IPS-NIHi7 (cell line): ENCODE data around the gene HS2ST1.
"Not testable (repeated sequence)": the region's sequence is repeated elsewhere in the genome, so short reads cannot be mapped to it uniquely, and the experiment has no call there.

Source experiments
- DNase-seq: peaks from one replicate; pipeline ENCODE4 v3.0.0; 2012; ENCODE audit warnings: mixed read lengths; ENCODE audit errors: extremely low spot score

HS2ST1 gene

DNA sequence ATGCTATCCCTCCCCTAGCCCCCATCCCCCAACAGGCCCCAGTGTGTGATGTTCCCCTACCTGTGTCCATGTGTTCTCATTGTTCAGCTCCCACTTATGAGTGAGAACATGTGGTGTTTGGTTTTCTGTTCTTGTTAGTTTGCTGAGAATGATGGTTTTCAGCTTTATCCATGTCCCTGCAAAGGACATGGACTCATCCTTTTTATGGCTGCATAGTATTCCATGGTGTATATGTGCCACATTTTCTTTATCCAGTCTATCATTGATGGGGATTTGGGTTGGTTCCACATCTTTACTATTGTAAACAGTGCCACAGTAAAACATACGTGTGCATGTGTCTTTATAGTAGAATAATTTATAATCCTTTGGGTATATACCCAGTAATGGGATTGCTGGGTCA lies 152.3 kb downstream of the HS2ST1 start:
- not testable (repeated sequence) for DNase-seq

DNA sequence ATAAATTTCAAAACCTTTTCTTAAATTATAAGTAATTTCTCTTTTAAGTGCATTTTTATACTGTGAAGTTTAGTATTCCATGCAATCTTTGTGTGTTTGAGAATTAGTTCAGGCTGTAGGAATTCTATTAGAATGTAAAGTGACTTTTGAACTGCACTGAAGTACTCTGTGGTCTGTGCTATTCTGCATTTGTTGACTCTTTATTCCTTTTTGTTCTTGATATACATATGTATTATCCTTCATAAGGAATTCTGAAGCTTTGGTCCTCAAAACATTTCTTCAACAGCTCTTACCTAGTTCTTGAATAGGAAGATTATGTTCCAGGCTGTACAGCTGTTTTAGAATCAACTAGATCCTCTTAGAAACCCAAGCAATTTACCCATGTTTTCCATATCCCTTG lies 158.0 kb downstream of the HS2ST1 start:
- no peak for DNase-seq

DNA sequence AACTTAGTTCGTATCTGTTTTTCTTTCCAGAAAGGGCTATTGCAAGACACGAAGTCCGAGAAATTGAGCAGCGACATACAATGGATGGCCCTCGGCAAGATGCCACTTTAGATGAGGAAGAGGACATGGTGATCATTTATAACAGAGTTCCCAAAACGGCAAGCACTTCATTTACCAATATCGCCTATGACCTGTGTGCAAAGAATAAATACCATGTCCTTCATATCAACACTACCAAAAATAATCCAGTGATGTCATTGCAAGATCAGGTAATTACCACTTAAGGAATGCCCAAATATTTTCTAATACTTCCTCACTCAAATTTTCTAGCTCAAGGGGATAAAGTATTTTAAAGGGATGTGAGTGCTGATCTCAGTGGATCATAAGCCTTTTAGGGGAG lies 158.5 kb downstream of the HS2ST1 start:
- DNase-seq = no peak

DNA sequence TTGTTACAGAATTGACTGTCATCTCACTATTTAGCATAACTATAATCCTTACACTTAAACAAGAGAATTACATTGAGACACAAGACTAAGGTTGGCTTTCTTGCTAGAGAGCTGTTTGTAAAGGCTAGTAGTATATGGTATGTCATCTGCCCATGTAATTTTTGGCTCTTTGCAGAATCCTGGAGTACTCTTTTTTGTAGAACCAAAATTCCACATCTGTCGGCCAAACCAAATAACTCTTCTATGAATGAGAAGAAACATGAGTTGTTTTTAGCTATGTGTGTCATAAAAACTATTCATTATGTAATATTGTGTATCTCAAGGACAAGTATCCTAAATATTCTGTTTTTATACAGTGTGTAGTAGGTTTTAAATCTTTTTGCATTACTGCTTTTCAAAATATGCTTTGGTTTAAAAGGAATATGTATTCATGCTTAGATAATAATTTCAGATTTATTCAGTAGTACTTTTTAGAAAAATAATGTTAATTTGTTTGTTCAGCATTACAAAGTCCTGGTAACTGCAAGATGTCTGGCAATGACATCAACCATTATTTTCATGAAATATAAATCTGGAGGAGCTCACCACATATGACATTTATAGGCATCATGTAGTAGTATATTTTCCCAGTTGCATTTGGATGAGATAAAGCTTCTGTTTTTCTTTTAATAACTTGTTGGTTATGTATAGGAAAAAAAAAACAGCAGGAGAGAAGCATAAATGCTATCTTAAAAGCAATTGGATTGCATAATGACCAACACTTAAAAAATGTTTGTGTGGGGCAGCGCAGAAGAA lies 159.8 kb downstream of the HS2ST1 start:
- DNase-seq = no peak

DNA sequence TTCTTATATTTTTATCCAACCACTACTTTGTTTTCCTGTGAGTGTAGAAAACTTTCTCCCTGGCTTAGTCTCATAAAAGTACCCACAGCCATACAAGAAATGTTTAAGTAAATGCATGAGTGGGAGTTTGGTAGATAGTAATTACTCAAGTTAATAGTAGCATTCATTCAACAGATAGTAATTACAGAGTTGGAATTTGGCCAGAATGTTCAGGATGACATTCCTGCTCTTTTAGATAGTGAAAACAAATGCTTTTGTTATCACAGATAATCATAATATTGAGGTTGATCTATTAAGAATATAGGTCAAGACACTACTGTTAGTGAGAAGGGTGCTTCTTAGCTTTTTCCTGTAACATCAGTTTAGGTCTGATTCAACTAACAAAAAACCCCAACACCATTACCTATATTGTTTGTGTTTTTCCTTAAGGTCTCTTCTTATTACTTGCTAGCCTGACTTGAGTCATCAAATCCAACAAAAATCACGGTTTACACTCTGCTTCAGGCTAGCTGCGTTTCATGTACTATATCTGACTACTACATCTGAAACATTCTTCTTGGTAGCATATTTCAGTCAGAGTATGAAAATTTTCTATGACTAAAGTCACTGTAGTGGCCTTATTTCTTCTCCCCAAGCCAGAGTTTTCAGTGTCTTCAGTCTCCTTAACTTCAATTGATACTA lies 163.7 kb downstream of the HS2ST1 start:
- DNase-seq = no peak

DNA sequence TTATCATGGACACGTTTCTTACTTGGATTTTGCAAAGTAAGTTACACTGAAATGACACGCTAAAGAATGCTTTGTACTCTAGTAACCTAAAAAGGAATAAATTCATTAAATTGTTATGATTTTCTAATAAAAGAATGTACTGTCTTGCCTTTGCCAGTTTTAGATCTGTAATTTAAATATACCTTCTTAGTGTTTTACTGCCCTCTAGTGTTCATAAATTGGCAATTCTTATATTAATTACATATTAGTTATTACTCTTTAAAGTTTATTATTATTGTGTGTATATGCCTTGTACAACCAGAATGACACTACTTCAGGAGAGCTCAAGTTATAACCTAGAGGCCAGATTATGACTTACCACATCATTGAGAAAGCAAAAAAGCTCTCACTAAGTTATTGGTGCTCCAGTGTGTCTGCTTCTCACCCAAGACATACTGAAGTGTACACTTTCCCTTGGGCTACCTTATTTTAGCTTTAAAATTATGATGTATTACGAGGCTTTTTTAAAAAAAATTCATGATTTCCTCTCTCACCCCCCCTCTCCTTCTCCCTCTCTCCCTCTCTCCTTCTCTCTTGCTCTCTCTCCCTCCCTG lies 169.9 kb downstream of the HS2ST1 start:
- no peak for DNase-seq

DNA sequence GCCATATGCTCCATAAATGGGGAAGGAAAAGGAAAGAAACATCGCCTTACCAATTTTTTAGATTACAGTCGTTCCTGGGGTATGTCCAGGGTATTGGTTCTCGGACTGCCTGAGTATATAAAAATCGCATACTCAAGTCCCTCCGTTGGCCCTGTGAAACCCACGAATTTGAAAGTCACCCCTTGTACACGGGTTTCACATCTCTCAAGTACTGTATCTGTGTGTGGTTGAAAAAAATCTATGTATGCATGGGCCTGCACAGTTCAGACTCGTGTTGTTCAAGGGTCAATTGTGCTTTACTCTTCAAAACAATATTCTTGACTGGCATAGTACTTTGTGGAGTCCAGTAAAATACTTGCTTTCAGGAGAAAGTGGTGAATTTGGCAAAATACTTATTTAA lies 171.7 kb downstream of the HS2ST1 start:
- no peak for DNase-seq

DNA sequence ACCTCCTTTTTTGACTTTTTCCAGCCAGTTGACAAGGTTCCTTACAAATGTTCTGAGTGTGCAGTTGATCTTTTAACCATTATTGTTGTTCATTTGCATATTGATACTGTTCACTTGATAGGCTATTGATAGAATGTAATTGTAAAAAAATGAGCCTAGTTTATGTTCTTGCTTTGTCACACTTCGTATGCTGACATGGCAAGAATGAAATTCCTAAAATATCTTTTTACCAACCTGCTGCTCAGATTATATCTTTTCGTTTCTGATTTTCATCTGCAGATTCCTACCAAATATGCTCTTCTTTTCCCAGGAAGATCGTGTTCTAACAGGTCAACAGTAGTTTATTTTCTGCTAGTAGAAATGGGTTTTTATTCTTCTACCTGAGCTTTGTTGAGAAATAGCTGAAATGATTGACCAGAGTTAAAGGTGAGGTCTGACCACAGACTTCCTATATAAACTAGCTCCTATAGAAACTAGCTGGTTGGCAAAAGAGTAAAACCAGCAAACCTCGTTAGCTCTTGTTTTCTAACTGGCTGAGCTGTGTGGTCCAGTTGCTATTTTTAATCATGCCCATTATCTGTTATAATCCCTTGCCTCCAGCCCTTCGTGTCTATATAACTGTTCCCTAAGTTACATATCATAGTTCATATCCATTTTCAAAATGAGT lies 174.8 kb downstream of the HS2ST1 start:
- DNase-seq = no peak

DNA sequence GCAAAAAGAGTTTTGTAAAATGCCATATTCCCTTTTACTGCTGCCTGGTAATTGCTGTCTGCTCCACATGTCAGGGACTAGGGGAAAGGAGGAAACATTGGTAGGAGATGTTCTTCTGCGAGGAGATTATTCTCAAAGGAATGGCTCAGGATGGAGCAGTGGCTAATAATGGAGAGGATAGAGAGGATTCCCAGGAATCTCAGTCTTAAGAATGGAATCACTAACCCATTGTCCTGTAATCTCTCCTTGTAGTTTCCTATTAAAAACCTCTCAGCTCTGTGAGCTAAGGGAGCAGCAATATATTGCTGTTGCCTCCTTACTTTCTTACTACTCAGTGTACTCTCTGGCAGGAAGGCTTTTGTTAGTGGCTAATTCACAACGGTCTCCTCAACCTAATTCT lies 175.4 kb downstream of the HS2ST1 start:
- no peak for DNase-seq

DNA sequence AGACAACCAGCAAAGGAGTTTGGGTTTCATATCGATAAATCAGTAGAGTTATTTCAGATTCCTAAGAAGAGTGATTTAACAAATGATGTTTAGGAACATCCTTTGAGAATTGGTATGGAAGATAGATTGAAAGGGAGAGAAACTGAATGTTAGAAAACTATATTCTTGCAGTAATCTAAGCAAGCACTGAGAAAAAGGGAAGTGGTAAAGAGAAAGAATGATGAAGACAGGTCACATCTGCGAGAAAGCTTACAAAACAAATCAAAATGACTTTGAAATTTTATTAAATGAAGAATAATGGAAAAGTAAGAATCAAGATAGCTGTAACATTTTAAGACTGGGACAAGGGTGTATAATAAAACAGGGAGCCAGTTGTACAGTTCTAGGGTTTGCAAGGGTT lies 177.0 kb downstream of the HS2ST1 start:
- DNase-seq = no peak

DNA sequence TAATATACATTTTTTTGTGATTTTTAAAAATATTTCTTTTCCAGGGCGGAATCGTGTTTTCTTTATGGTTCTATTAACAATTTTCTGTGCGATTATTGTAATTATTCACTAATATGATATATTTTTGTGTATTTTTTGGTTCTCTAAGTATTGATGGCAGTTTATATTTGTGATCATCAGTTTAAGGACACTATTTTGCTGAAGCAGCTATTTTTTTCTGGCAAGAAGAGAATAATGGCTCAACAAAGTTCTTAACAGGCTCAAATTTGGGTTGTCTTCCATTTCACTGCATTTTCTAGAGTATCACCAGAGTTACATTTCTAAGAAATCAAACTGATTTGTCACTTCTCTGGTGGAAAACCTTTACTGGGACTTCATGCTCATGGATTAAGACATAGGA lies 178.4 kb downstream of the HS2ST1 start:
- no peak for DNase-seq

DNA sequence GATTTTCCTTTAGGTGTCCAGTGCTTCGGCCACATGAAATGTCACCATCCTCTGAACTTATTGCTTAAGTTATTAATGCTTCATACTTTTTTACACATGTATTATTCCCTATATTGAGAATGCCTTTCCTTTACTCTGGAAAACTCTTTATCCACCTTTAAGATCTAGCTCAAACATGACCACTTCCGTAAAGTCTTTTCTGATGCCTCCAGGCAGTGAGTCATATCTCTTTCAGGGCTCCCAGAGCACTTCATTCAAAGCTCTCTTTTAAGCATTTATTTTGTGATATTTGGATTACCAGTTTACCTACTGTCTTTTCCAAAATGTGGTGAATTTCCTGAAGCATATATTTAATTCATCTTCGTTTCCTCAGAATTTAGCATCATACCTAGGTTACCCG lies 178.9 kb downstream of the HS2ST1 start:
- DNase-seq = no peak

DNA sequence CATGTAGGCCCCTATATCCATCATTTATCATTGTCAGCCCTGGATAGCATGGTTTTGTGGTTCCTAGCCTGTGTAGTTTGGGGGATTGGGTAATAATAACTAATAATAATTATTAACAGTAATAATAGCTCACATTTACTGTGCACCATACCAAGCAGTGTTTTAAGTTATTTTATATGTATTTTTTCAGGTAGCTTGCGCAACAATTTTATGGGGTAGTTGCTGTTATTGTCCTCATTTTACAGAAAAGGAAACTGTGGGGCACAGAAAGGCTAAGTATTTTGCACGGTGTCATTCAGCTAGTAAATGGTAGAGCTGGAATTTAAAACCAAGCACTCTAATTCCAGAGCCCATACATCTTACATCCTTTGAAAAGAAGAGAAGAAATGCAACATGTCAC lies 179.8 kb downstream of the HS2ST1 start:
- no peak for DNase-seq

DNA sequence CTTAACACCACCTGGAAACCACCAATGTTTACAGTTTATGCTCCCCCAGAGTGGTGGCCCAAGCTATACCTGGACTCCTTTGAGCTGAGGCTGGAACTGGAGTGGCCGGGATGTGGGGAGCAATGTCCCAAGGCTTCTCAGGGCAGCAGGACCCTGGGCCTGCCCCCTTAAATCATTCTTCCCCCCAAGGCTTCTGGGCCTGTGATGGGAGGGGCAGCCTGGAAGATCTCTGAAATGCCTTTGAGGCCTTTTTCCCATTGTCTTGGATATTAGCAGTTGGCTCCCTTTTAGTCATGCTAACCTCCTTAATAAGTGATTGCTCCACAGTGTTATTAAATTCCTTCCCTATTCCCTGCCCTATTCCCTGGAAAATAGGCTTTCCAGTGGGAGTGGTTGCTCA lies 185.8 kb downstream of the HS2ST1 start:
- no peak for DNase-seq

DNA sequence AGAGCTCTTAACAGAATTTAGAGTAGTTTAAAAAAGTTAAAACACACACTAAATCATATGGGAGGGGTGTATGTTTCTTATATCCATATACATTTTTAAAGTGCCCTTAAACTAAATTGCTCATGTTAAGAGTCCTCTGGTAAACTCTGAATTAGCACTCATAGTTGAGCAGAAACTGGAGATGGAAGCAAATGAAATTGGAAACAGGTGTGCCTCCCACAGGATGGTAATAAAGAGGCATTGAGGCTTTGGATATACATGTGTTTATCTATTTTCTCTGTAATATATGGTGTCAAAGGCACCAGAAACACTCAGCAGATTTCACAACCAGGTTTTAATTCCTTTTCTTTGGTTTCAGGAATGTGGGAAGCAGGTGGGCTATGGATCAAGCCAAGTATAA lies 188.6 kb downstream of the HS2ST1 start:
- no peak for DNase-seq

DNA sequence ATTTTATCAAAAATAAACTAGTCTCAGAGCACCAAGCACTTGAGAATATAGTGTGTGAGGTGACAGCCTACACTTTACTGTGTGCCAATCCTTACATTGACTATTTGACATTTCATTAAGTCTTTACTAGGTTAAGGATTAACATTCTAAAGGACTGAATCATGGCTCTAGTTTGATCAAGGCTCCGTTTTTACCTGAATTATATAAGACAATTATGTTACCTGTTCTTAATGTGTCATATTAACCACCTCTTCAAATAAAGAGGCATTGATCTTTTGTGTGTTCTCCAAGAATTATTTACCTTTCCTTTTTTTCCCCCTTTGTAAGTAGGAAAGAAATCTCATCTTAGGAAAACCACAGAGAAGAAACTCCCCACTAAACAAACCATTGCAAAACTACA lies 189.7 kb downstream of the HS2ST1 start:
- no peak for DNase-seq

DNA sequence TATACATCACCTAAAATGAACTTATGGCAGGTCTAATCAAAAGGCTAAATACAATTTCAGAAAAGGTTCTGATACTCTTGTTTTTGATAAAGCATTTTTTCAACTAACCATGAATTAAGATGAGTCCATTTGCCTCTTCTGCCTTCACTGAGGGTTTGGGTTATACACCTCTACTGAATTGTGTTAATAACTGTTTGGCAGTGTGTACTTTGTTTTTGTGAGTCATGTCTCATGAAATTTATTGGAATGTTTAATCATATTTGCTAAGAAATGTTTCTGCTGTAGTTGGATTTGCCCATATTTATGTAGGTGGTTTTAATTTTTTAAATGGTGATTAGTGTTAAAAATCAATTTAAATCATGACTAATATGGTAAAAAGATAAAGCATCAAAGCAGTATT lies 190.5 kb downstream of the HS2ST1 start:
- DNase-seq = no peak

DNA sequence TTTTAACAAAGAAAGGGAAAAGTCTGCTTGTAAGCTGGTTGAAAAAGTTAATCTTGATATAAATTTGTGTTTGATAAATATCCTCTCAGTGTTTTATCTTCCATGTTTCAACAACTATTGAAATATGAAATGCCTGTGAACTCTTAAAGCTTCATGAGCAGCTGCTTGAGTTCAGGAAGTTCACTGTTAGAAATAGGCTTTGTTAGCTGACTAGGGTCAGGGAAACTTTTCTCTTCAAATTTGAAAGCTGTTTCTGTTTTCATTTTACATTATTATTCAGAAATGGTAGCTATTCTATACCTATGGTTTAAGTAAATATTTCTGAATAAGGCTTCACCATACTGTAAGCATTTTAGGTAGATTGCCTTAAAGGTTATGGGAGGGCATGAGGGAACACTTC lies 191.7 kb downstream of the HS2ST1 start:
- no peak for DNase-seq

DNA sequence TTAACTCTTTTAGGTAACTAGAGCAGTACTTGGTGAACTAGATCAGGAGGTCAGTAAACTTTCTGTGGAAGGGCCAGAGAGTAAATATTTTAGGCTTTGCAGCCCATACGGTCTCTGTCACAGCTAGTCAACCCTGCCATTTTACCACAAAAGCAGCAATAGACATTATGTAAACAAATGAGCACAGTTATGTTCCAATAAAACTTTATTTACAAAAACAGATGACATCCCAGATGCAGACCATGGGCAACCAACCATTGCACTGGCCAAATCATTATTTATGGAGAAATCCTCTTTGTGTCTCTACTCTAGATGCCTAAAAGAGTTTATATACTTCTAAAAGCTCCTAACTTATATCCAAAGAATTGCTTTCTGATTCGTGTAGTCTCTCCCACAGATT lies 192.4 kb downstream of the HS2ST1 start:
- DNase-seq = no peak

DNA sequence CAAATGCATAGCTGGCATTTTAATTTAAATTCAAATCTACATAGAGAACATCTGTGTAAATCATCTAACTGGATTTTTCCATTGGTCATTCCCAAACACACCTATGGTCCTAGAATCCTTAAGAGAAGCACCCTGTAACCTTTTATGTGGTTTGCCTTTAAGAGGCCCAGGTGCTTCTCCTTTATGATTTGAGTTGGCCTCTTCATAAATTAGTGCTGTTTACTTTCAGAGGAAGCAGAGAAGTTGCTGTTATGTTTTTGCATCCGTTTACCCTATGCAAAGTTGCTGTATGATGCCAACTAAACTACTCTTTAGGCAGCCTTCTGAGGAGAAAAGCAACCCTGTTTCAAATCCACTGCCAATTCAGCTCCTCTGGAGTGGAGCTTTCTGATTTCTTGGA lies 193.8 kb downstream of the HS2ST1 start:
- no peak for DNase-seq

DNA sequence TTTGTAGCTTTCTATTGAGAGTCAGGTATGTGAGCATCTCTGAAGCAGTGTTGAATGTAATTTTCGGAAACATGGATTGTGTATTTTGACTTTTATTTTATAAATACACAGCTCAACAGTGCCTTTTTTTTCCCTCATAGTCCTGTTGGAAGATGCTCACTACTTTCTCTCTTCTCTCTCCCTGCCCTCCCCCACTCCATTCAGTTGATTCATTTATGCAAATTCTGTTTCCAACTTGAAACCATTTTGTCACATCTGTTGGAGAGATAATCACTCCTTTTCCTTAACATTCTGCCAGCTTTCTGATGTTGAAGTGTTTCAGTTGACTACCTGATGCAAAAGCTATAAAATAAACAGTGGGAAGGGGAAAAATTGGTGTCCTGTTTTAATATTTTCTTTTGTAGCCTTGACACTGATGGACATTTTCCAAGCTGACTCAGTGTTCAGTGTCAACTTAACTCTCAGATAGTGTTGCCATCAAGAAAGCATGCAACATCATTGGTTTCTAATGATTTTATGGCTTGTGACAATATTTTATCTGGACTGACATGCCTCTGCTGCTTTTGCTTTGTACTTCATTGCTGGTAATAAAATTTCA lies 194.5 kb downstream of the HS2ST1 start:
- no peak for DNase-seq

DNA sequence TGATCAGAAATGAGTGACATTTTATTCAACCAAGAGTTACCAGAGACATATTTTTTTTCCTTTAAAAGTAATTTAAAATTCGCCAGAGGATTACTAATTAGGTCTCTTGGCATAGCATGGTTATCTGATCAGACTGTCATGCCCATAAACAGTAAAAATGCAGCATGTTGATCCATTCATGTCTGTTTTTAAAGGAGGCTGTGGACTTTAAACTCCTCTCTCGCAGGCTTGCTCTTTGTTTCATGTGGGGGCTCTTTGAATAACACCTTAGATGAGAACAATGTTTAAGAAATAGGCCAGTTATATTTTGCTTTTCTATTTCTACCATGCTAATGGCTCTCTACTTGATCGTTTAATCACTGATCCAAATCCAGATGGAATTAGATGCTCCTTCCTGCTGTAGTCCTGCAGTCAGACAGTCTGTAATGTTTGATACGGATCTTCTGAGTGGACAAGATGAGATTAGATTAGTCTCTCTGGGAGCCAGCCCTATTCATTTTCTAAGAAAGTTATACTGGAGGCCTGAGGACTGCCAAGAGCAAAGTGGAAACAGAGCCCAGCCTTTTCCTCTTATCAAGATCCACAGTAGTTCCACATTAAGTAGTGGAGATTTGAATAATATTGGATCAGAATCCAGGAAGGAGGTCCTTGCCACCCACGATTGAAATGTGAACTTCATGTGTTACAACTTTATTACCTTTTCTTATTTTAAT lies 197.4 kb downstream of the HS2ST1 start:
- DNase-seq = no peak
